Activated T-cell treated with anti-CD3 and anti-CD28 coated beads, Interleukin-2, amount 50 U/mL, for 48 hours (primary cell): ENCODE data around the gene SCYL1.
A peak's percentile ranks its signal among the peaks of the same experiment; 100 is the strongest.
"Not testable (repeated sequence)": the region's sequence is repeated elsewhere in the genome, so short reads cannot be mapped to it uniquely, and the experiment has no call there.

Experiments used
- DNase-seq, 2 experiments: peaks; one replicate each; pipeline ENCODE4 v3.0.0-alpha.2; 2020

SCYL1 gene

GRCh38 chr11:65506290-65506771, 18.6 kb upstream of the SCYL1 start:
- no peak for DNase-seq

DNA sequence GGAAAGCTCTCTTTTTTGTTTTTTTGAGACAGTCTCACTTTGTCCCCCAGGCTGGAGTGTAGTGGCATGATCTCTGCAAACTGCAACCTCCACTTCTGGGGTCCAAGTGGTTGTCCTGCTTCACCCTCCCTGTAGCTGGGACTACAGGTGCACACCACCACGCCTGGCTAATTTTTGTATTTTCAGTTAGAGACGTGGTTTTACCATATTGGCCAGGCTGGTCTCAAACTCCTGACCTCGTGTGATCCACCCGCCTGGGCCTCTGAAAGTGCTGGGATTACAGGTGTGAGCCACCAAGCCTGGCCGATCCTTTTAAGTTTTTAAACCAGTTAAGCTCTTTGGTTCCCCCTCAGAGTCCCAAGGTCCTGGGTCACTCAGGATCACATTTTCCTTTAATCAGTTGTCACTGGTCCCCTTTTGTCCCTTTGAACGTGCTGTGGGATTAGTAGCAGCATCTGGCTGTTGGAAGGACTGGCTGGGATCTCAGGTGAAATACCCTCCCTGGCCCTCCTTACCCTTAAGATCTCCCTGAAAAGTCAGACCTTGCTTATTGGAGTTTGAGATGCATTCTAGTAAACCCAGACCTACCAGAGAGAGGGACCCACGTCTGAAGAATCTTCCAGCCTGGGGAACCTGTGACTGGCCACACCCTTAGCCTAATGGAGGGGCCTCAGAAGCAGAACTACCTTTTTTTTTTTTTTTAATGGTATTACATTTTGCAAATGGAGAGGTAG, 17.9 kb upstream of the SCYL1 start:
- DNase-seq, result peak; percentile 78

- DNase-seq, result not testable (repeated sequence)
Measured at GRCh38 chr11:65512311-65512710, 12.6 kb upstream of the SCYL1 start.

GRCh38 chr11:65516135-65516968, 8.5 kb upstream of the SCYL1 start:
- no peak for DNase-seq

DNA sequence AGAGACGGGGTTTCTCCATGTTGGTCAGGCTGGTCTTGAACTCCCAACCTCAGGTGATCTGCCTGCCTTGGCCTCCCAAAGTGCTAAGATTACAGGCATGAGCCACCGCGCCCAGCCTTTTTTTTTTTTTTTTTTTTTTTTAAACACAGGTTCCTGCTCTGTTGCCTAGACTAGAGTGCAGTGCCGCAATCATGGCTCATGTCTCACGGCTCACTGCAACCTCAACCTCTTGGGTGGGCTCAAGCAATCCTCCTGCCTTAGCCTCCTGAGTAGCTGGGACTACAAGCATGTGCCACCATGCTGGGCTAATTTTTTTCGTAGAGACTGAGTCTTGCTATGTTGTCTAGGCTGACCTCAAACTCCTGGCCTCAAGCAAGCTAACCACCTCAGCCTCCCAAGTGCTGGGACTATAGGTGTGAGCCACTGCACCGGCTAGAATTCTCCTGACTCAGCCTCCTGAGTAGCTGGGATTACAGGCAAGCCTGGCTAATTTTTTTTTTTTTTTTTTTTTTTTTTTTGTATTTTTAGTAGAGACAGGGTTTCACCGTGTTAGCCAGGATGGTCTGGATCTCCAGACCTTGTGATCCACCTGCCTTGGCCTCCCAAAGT, 5.8 kb upstream of the SCYL1 start:
- DNase-seq, result not testable (repeated sequence)

DNA sequence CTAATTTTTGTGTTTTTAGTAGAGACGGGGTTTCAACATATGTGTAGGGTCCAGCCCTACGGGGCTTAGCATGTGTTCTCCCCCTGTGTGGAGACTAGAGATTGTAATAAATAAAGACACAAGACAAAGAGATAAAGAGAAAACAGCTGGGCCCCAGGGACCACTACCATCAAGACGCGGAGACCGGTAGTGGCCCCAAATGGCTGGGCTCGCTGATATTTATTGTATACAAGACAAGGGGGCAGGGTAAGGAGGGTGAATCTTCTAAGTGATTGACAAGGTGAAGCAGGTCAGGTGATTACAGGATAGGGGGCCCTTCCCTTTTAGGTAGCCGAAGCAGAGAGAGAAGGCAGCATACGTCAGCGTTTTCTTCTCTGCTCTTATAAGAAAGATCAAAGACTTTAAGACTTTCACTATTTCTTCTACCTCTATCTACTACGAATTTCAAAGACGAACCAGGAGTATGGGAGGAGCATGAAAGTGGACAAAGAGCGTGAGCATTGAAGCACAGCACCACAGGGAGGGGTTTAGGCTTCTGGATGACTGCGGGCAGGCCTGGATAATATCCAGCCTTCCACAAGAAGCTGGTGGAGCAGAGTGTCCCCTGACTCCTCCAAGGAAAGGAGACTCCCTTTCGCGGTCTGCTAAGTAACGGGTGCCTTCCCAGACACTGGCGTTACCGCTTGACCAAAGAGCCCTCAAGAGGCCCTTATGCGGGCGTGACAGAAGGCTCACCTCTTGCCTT, 2.9 kb upstream of the SCYL1 start:
- DNase-seq, result not testable (repeated sequence)

- DNase-seq, result peak; percentile 44 to 45
Measured at GRCh38 chr11:65522718-65523630, 1.9 kb upstream of the SCYL1 start.

DNA sequence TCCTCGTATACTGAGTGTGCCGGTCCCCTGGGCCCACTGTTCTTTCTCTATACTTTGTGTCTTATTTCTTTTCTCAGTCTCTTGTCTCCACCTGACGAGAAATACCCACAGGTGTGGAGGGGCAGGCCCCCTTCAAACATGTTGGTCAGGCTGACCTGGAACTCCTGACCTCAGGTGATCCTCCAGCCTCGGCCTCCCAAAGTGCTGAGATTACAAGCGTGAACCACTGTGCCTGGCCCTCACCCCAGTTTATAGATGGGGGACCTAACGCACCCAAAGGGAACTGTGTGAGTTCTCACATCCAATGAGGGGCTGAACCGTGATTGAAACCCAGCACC, 1.3 kb upstream of the SCYL1 start:
- not testable (repeated sequence) for DNase-seq

GRCh38 chr11:65524014-65524740, 706 bp upstream of the SCYL1 start:
- peak in 1 of 2 experiments; percentile 51 for DNase-seq

GRCh38 chr11:65525546-65526480, 930 bp downstream of the SCYL1 start:
- no peak for DNase-seq

- no peak for DNase-seq
Measured at GRCh38 chr11:65526744-65527143, 1.9 kb downstream of the SCYL1 start.

DNA sequence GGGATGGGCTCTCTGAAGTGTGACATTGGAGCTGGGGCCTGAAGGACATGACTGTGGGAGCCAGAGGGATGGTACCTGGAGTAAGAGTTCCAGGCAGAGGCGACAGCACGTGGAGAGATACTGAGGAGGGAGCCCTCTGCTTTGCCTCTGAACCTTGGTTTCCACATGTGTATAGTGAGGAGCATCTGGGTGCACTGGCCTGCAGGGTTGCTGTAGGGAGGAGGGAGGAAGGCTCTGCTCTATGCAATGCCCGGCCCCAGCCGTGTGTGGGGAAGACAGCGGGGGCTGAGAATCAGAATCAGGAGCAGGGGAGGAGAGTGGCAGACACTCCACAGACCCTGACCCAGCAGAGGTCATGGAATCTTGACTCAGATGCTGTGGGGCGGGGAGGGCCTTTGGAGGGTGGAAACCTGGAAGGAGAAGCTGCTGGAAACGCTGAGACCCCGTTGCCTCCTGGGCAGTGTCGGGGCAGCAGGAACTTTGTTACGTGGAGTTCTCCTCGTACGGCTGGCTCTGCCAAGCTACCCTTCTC, 4.0 kb downstream of the SCYL1 start:
- no peak for DNase-seq

GRCh38 chr11:65529475-65530156, 4.7 kb downstream of the SCYL1 start:
- DNase-seq, result no peak

DNA sequence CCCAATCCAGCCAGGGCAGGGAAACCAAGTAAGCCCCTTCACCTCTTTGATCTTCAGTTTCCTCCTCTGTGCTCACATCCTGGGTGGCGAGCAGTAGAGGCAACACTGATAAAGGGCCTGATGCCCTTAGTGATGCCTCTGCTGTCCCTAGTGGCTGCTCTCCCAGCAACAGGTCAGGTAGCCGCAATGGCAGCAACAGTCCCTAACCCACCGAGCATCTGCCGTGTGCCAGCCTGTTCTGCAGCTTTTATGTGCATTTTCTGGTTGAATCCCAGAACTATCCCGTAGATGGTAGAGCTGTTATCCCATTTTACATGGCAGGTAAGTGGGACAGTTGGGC, 5.2 kb downstream of the SCYL1 start:
- no peak for DNase-seq

DNA sequence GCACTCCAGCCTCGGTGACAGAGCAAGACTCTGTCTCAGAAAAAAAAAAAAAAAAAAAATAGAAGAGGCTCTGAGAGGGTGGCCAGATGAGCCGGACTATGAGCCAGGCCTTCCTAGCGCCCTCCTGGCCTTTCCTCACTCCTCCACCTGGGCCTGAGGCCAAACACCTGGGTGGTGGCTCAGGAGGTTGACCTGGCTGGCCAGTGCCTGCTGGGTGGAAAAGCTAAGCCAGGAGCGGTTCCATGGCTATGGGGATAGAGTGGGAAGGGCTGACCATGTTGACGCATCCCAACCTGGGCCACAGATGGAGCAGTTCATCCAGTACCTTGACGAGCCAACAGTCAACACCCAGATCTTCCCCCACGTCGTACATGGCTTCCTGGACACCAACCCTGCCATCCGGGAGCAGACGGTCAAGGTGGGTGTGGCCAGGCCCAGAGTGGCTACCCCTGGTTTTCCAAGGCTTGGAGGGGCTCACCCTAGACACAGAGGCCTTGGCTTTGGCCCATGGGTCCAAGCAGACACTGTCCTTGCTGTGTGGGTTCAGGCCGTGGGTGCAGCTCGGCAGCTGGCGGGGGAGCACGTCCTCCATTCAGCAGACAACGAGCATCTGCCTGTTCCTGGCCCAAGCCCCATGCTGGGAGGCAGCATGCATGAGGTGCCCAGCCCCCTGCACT, 7.6 kb downstream of the SCYL1 start:
- DNase-seq, result no peak

- DNase-seq, result no peak
Measured at GRCh38 chr11:65535102-65535501, 10.2 kb downstream of the SCYL1 start.

DNA sequence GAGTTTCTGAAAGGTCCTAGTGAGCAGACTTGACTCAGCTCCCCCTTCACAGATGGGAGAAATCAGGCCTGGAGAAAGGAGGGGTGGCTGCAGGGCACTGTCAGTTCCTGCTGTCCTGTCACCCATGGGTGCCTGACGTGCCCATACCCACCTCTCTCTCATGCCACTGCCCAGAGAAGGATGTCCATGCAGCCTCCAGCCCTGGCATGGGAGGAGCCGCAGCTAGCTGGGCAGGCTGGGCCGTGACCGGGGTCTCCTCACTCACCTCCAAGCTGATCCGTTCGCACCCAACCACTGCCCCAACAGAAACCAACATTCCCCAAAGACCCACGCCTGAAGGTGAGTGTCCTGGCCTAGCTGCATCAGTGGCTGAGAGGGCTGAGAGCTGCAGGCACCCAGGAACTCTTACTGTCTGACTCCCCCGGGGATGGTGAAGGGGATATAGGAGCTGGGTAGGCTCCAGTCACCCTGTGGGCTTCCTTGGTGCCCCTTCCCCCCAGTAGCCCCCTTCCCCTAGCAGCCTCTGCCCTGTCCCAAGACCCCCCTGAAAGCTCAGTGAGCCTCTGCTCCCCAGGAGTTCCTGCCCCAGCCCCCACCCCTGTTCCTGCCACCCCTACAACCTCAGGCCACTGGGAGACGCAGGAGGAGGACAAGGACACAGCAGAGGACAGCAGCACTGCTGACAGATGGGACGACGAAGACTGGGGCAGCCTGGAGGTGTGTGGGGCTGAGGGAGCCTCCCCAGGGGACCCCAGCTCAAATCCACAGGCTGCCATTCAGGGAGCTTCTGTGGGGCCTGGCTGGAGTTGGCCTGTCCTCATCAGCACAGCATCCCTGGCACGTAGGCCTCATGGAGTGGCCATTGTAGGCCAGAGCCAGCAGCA, 11.8 kb downstream of the SCYL1 start:
- DNase-seq, result no peak

GRCh38 chr11:65537296-65537597, 12.4 kb downstream of the SCYL1 start:
- DNase-seq, result no peak
